DMS 273 (cell line): ENCODE measurements around the gene FAM227A.
"Not testable (repeated sequence)": the region's sequence is repeated elsewhere in the genome, so short reads cannot be mapped to it uniquely, and the experiment has no call there.

Experiments used
- DNase-seq: peaks from one replicate; lab custom pipeline; 2025; ENCODE audit not compliant: unreplicated experiment; lab: John Stamatoyannopoulos, UW

The FAM227A gene

DNA sequence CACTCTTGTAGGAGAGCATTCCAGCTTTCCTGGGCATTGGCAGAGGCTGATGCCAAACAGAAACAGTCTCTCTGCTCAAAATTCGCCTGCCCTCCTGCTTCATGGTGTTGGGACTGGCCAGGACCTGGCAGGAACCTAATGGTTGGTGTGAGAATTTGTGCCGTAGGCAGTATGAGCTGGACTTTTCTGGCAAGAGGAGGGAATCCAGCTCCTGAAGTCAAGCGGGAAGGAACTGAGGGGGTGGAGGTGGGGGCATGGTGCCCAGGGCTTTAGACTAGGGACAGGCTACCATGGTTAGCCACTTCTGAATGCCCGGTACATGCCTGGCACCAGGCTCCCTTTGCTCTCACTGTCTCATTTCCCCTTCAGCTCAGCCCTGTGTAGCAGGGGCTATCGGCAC lies 18.7 kb upstream of the FAM227A start:
- DNase-seq = no peak

- DNase-seq = peak; percentile 61
Observed at GRCh38 chr22:38657045-38657909, 1.1 kb upstream of the FAM227A start.

GRCh38 chr22:38655519-38656255 lies 505 bp downstream of the FAM227A start:
- DNase-seq = peak; percentile 41

GRCh38 chr22:38653741-38654140 lies 2.5 kb downstream of the FAM227A start:
- DNase-seq = no peak

DNA sequence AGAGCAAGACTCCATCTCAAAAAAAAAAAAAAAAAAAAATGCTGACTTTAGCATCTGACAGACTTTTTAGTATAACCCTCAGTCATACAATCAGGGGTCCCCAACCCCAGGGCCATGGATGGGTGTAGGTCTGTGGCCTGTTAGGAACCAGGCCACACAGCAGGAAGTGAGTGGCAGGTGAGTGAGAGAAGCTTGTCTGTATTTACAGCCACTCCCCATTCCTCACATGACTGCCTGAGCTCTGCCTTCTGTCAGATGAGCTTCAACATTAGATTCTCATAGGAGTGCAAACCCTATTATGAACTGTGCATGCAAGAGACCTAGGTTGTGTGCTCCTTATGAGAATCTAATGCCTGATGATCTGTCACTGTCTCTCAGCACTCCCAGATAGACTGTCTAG lies 3.3 kb downstream of the FAM227A start:
- DNase-seq = no peak

GRCh38 chr22:38649841-38650522 lies 6.2 kb downstream of the FAM227A start:
- DNase-seq = no peak

DNA sequence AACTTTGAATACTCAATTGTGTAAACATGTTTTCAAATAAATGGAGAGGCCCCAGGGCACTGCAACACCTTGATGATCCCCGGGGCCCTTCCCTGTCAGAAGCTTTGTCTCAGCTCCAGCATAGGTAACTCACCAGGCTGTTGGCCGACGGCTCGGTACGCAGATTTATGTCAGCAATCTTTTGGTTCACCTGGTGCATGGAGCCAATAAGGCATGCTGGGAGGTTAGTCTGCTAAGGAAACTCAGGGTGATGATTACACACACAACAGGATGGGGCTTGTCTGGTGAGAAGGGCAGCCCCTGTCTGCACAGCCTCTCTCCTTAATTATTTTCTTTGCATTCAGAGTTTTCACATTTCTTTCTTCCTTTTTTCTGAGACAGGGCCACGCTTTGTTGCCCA lies 10.8 kb downstream of the FAM227A start:
- no peak for DNase-seq

GRCh38 chr22:38644245-38644644 lies 11.9 kb downstream of the FAM227A start:
- DNase-seq = not testable (repeated sequence)

DNA sequence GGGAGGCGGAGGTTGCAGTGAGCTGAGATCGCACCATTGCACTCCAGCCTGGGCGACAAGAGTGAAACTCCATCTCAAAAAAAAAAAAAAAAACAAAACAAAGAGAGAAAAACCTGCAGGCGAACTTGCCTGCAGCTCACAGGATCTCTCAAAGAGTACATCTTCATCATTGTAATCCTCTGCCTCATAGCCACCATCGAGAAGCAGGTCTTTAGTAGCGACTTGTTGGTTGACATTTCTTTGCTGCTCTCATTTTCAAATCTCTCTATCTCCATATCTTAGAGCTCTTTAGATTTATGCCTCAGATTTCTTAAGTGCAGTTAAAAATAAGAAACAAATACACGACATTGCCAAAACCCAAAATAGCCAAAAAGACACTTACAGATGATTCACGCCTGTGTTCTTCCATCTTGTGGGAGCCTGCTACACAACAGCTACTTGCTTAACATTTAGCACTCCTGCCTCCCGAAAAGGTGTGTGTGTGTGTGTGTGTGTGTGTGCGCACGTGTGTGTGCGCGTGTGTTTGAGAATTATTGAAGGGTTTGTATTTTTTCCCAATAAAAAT lies 14.6 kb downstream of the FAM227A start:
- DNase-seq = no peak

- no peak for DNase-seq
Observed at GRCh38 chr22:38638728-38639127, 17.5 kb downstream of the FAM227A start.

GRCh38 chr22:38638216-38638615 lies 18.0 kb downstream of the FAM227A start:
- no peak for DNase-seq

DNA sequence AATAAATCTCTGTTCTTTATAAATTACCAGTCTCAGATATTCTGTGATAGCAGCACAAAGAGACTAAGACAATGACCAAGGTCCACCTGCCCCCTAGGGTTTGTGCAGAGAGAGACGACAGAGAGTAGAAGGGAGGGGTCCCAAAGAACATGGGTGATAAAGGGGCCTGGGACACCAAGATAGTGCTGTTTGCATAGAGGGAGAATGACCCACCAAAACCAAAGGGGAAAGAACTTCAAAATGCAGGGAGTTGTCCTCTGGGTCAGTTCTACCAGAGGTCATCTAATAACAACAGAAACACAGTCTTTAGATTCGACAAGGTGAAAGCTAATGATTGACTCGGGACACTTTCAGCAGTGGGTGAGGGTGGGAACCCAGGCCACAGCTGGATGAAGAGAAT lies 23.7 kb downstream of the FAM227A start:
- no peak for DNase-seq

GRCh38 chr22:38631724-38632123 lies 24.5 kb downstream of the FAM227A start:
- DNase-seq = no peak

GRCh38 chr22:38629108-38629507 lies 27.1 kb downstream of the FAM227A start:
- DNase-seq = no peak

GRCh38 chr22:38628444-38628843 lies 27.7 kb downstream of the FAM227A start:
- no peak for DNase-seq

DNA sequence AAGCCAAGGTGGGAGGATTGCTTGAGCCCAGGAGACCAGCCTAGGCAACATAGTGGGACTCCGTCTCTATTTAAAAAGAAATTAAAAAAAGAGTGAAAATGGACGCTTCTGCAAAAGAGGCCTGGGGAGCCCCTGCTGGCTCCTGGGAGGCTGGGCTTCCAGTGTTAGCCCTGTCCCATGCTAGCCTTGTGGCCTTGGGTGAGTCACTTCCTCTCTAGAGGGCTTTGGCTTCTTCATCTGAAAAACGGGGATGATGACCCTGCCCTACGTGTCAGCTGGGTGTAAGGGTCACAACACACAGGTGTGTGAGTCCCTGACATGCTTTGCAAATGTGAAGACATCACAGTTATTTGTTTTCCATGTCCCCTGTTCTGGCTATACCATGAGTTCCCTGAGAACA lies 32.8 kb downstream of the FAM227A start:
- DNase-seq = no peak

GRCh38 chr22:38618682-38619081 lies 37.5 kb downstream of the FAM227A start:
- no peak for DNase-seq

GRCh38 chr22:38618258-38618657 lies 37.9 kb downstream of the FAM227A start:
- DNase-seq = no peak

- DNase-seq = not testable (repeated sequence)
Observed at GRCh38 chr22:38615064-38615405, 41.2 kb downstream of the FAM227A start.

DNA sequence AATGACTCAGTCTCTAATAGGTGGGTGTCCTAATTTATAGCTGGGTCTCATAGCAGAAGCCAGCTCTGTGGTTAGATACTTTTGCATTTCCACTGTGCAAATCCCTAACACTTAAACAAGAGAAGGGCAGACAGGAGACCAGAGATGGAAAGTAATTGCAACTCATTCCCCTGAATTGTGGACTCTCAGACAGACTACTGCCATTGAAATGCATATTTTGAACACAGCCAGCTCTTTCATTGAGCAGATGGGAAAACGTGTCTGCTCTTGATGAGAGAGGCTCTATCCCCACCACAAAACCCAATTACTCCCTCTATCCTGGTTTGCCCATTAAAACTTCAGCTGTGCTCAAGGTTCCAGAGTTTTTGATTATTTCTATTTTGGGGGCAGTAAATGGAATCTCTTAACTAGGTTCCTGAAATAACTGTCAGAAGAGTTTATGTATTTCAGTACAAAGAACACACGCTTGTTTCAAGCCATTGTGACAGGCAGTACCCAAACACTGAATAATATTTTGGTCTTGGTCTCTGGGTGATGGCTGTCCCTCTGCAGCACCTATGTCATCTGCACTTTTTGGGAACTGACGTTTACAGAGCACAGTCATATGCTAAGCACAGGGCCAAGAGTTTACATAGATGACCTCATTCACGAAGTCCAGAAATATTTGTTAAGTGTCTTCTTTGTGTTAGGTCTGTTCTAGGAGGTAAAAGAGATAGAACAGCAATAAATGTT lies 41.7 kb downstream of the FAM227A start:
- peak; percentile 23 for DNase-seq

- DNase-seq = no peak
Observed at GRCh38 chr22:38613588-38613987, 42.6 kb downstream of the FAM227A start.
